GM10248 (cell line): ENCODE results near the gene FANCD2OS.

ENCODE experiments used
- CTCF ChIA-PET: fragments of 300-600 bp; sonication (Branson Sonifier 250); formaldehyde crosslinking; extraction: SDS; loops from one replicate; lab custom pipeline; 2021; ENCODE audit warnings: antibody characterized with exemption; lab: Yijun Ruan, JAX
- POLR2A ChIA-PET: fragments of 350-650 bp; sonication (Branson Sonifier 250); formaldehyde crosslinking; extraction: SDS; loops from one replicate; lab custom pipeline; 2020; ENCODE audit warnings: antibody characterized with exemption; lab: Yijun Ruan, JAX
- DNase-seq: peaks from one replicate; pipeline ENCODE4 v3.0.0; 2012; ENCODE audit errors: extremely low spot score
- CTCF ChIP-seq: IDR thresholded peaks from 2 replicates; pipeline ENCODE4 v1.5.1; 2012; ENCODE audit warnings: mild to moderate bottlenecking, low read depth; ENCODE audit errors: extremely low read depth, missing control alignments, control extremely low read depth

Gene FANCD2OS

DNA sequence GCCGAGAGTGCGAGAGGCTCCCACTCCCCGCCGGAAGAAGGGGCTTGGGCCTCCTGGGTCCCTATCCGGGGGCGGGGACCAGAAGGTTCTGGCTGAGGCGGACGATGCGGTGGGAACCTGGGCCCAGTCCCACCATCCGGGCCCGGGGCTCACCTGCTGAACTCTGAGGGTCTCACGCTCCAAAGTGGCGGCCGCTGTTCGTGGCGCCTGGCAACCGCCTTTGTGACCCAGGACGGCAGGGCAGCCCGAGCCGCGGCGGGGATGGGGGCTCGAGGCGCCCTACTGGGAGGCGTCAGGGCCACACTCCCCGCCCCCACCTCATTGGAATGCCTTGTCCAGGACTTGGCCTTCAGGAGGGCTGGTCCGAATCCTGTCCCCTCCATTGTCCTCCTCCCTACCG lies at the start of gene FANCD2OS:
Gene FANCD2OS (minus strand): TSS at position 165 of the 400 bp plus-strand sequence. CDS start 3,481 bp downstream, outside the sequence.
- CTCF ChIA-PET: interaction anchor here (0.9 kb wide), 1 partner anchor 11 kb away, joined by 4 read pairs; no protein-coding TSS in a partner anchor
- no peak for TF ChIP-seq CTCF
- no peak for DNase-seq
- POLR2A ChIA-PET: no interaction called here

- DNase-seq: no peak
- ChIA-PET CTCF (no interaction called here), POLR2A (no interaction called here)
- no peak for TF ChIP-seq CTCF
Observed at GRCh38 chr3:10157031-10157430, 49.0 kb upstream of the FANCD2OS start.

DNA sequence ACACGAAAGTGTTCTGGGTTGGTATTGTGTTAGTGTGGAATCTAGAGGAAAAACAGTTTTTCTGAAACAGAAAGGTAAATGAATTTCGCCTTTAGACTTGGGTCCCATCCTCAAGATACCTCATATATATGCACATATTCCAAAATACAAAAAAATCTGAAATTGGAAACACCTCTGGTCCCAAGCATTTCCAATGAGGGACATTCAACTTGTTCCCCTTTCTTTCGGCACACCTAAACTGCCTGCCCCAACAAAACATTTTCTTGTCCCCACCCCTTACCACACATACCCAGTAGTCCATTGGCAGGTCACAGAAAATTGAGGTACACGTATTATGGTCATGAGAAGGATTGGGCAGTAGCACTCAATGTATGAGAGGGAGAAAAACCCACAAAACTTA lies 47.6 kb upstream of the FANCD2OS start:
- no peak for DNase-seq
- ChIA-PET CTCF (interaction anchor here (0.8 kb wide), 1 partner anchor 58 kb away, joined by 3 read pairs; no protein-coding TSS in a partner anchor), POLR2A (no interaction called here)
- TF ChIP-seq CTCF: no peak

GRCh38 chr3:10155123-10155472 lies 47.0 kb upstream of the FANCD2OS start:
- no peak for DNase-seq
- no peak for TF ChIP-seq CTCF
- ChIA-PET POLR2A (no interaction called here), CTCF (interaction anchor here (0.8 kb wide), 1 partner anchor 59 kb away, joined by 3 read pairs; no protein-coding TSS in a partner anchor)

- DNase-seq: no peak
- CTCF ChIA-PET: interaction anchor here (0.8 to 1.3 kb wide), 4 partner anchors 11 to 60 kb away, joined by 3 to 4 read pairs (median 3); no protein-coding TSS in a partner anchor
- TF ChIP-seq CTCF: no peak
- POLR2A ChIA-PET: no interaction called here
Observed at GRCh38 chr3:10154335-10155122, 46.5 kb upstream of the FANCD2OS start.

DNA sequence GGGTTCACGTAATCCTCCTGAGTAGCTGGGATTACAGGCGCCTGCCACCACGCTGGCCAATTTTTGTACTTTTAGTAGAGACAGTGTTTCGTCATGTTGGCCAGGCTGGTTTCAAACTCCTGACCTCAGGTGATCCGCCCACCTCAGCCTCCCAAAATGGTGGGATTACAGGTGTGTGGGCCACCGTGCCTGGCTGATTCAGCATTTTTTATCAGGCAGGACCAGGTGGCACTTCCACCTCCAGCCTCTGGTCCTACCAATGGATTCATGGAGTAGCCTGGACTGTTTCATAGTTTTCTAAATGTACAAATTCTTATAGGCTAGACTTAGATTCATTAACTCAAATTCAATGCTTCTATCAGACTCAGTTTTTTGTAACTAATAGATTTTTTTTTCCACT lies 42.9 kb upstream of the FANCD2OS start:
- ChIA-PET CTCF (interaction anchor here (1.2 to 1.6 kb wide), 3 partner anchors 9 to 13 kb away, joined by 3 to 7 read pairs (median 6); partner anchors contain the start of gene VHL), POLR2A (no interaction called here)
- no peak for TF ChIP-seq CTCF
- DNase-seq: no peak
